H1 (cell line): ENCODE measurements around the gene SLC66A1. TPM values are rescaled to one million over a fixed set of nuclear protein-coding genes. Genes with fewer than 3 reads are reported as not detected.

Experiments used
- BACH1 ChIP-seq: IDR thresholded peaks from 2 replicates; pipeline ENCODE4 v1.6.1; 2012; ENCODE audit warnings: low read length, improper control_type of control experiment
- CREB1 ChIP-seq: IDR thresholded peaks from 2 replicates; pipeline ENCODE4 v1.6.1; 2012; ENCODE audit warnings: inconsistent platforms
- EP300 ChIP-seq, 2 experiments: IDR thresholded peaks; 1 replicate in 1 of 2; 2 replicates in 1 of 2; pipeline ENCODE4 v1.6.1; 2011 to 2012; ENCODE audit warnings: low read depth in 2 of 2, low read length in 2 of 2, mild to moderate bottlenecking in 2 of 2, borderline replicate concordance in 1 of 2, inconsistent platforms in 1 of 2, moderate library complexity in 1 of 2
- GABPA ChIP-seq: IDR thresholded peaks from 2 replicates; pipeline ENCODE4 v1.6.1; 2011; ENCODE audit warnings: mild to moderate bottlenecking, low read length, moderate library complexity, borderline replicate concordance; ENCODE audit not compliant: insufficient read depth
- JUND ChIP-seq: IDR thresholded peaks from 2 replicates; pipeline ENCODE4 v1.6.1; 2011; ENCODE audit warnings: mild to moderate bottlenecking, improper control_type of control experiment, low read length
- POLR2AphosphoS5 ChIP-seq: IDR thresholded peaks from 2 replicates; pipeline ENCODE4 v1.6.1; 2011; ENCODE audit warnings: low read depth, low read length
- ZNF274 ChIP-seq: IDR thresholded peaks from 2 replicates; pipeline ENCODE4 v1.7.0; 2012; ENCODE audit warnings: low read length, borderline replicate concordance; ENCODE audit errors: extremely low read depth
- polyA plus RNA-seq, 7 experiments: library from polyadenylated mRNA; depleted of rRNA in 3 of 7; stranded (reverse) in 5 of 7; unstranded in 2 of 7; fragments of >200 nt in 5 of 7; fragments of 200-250 nt in 2 of 7; gene quantifications; 1 replicate in 5 of 7; 2 replicates in 1 of 7; 4 replicates in 1 of 7; pipeline versions ENCODE4 v1.2.1 to v1.2.3, GENCODE V29; 2011 to 2013; ENCODE audit warnings: missing spikeins in 2 of 7, mixed read lengths in 2 of 7
- total RNA-seq: library from RNA; stranded (reverse); fragmentation: NEBNext Ultra II Directional; extraction: Animal tissue kit (Norgen Biotek cat#: 25700); gene quantifications from 2 replicates; pipeline ENCODE4 v1.2.1, GENCODE V29; 2021

The SLC66A1 gene
- total and polyA plus RNA-seq, 2 of the 8 experiments (the other 6 are each of a cell fraction or from before 2014, with no cell fraction given): 16.8 to 27.9 TPM

- TF ChIP-seq BACH1 (0 out of 2 replicates have a peak, but pooled peaks have one; percentile 8), GABPA (peak; percentile 64; the same call in 1 of the 2 replicates), JUND (0 out of 2 replicates have a peak, but pooled peaks have one; percentile 17), ZNF274 (no peak), POLR2AphosphoS5 (peak; percentile 50), CREB1 (peak; percentile 26; the same call in 1 of the 2 replicates), EP300 (IDR thresholded peaks at IDR 0.05; ENCODE audit: borderline replicate concordance in 1 of 2, low read depth in 2 of 2, low read length in 2 of 2) (no peak)
- TF ChIP-seq, all 59 proteins: peak for 10
Observed at GRCh38 chr1:19341201-19342061, 29.3 kb downstream of the SLC66A1 start (continued).
